SHP77 treated with DMSO at 0.1 percent for 48 hours (cell line): ENCODE results near the gene WEE2.
A peak's percentile ranks its signal among the peaks of the same experiment; 100 is the strongest.
"Not testable (repeated sequence)": the region's sequence is repeated elsewhere in the genome, so short reads cannot be mapped to it uniquely, and the experiment has no call there.

Experiments used
- DNase-seq: peaks from one replicate; lab custom pipeline; 2025; lab: John Stamatoyannopoulos, UW

Gene WEE2

DNA sequence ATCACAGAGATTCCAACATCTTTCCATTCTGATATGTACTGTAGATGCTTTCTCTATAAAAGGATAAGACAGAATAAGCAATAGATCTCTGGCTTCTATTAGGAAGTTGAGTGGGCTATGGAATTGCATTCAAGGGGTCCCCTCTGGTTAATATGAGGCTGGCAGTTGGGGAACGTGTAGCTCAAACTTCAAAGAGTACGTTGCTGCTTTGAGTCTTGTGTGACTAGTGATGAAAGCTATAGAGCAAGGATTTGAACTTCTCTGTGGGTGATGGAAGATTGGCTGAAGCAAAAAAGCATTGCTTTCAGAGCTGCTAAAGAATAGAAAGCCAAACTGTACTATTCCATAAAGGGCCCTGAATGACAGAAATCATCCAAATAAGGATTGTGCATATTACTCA, 6.4 kb downstream of the WEE2 start:
- no peak for DNase-seq

- DNase-seq = no peak
Observed at GRCh38 chr7:141715018-141715417, 6.9 kb downstream of the WEE2 start.

- DNase-seq = no peak
Observed at GRCh38 chr7:141715794-141716689, 7.9 kb downstream of the WEE2 start.

- DNase-seq = no peak
Observed at GRCh38 chr7:141717450-141717849, 9.3 kb downstream of the WEE2 start.

DNA sequence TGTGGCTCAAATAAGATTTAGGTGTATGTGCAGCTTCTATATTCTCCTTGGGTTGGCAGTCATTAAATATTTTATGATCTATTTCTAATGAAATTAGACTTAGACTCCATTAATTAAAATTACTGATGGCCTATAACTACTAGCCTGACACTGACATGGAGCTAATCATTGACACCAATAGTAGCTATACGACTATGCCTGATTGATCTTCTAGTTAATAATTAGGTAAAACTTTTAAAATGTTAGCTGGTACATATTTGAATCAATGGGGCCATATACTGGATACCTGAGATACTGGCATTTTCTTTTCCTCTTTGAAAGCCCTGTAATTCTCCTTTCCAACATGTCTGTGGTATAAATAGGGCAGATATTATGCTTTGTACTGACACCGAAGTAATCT, 14.4 kb downstream of the WEE2 start:
- no peak for DNase-seq

GRCh38 chr7:141729020-141729419, 20.9 kb downstream of the WEE2 start:
- no peak for DNase-seq

DNA sequence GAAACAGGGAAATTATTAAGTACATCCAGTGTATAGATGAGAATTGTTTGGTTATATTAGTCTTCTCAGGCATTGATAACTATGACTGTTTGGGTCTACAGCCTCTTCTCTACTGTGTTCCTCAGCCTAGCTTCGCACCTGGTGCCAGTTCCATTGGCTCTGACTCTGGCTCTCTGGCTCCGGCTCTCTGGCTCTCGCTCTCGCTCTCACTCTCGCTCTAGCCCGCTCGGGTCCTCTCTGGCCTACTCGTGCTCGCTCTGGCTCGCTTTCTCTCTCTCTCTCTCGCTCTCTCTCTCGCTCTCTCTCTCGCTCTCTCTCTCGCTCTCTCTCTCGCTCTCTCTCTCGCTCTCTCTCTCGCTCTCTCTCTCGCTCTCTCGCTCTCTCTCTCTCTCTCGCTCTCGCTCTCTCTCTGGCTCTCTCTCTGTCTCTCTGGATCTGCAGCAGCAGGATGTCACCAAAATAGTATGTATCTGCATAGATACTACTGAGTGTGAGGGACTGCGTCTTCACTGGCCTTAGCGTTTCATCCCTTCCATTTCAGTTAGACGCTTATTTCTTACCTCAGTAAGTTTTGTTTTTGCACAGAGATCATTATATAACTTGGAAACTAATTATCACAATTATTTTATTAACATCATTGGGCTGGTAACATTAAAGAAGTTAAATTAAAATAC, 23.5 kb downstream of the WEE2 start:
- no peak for DNase-seq

DNA sequence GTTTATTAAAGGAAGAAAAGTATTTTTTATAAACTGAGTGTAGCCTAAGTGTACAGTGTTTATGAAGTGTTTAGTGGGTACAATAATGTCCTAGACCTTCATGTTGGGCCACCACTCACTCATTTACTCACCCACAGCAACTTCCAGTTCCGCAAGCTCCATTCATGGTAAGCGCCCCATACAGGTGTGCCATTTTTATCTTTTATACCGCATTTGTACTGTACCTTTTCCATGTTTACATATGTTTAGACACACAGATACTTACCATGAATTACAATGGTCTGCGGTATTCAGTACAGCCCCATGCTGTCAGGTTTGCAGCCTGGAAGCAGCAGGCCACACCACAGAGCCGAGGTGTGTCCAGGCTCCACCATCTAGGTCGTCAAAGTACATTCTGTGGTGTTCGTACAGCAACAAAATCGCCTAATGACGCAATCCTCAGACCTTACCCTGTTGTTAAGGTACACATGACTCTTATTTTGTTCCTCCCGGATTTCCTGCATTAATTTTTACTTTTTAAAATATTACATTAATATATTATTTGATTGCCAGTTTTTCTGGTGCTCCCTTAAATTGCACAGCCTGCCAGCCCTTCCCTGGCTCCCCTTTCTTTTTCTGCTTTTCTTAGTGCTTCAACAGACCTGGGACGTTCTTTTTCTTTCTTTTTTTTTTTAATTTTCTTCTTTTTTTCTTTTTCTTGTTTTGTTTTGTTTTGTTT, 29.1 kb downstream of the WEE2 start:
- DNase-seq = peak; percentile 33

GRCh38 chr7:141737836-141738591, 29.9 kb downstream of the WEE2 start, which contains the start of gene SSBP1:
Gene SSBP1 (plus strand): TSS chr7:141738358. CDS start chr7:141739167, 809 bp downstream.
- DNase-seq = peak; percentile 95

DNA sequence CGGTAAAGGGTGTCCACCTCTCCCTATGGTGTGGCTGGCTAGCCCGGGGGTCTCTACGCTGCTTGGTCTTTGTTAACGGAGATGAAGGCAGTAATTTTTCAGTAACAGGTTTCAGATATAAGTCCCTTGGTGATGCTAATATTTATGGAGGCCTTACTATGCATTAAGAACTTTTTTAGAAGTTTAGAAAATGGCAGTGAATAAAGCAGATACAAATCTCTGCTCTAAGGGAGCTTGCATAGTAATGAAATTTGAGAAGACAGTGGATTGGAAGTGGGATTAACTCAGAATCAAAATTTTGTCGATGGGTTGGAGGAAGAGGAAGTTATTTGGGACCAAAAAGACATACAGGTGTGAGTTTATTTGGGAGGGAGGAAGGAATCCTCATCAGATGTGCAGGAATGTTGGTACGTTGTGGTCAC, 30.4 kb downstream of the WEE2 start:
- no peak for DNase-seq

- DNase-seq = no peak
Observed at GRCh38 chr7:141739250-141739649, 31.1 kb downstream of the WEE2 start.

DNA sequence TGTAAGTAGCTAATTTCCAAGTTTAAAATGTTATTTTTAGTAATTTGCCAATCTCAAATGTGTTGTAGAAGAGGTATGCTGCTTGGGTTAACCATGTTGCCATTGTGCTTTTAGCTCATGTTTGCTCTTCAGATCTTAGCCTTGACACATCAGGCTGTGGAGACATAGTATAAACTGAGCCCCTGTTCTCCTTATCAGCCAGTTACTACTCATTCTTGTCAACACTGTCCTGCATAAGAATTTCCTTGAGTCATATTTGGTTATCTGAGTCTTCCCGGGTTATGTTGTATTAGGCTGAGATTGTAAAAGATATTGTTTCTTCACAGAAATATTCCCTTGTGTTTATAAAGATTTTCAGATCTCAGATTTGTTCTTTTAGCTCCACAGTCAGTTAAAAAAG, 34.1 kb downstream of the WEE2 start:
- DNase-seq = no peak

DNA sequence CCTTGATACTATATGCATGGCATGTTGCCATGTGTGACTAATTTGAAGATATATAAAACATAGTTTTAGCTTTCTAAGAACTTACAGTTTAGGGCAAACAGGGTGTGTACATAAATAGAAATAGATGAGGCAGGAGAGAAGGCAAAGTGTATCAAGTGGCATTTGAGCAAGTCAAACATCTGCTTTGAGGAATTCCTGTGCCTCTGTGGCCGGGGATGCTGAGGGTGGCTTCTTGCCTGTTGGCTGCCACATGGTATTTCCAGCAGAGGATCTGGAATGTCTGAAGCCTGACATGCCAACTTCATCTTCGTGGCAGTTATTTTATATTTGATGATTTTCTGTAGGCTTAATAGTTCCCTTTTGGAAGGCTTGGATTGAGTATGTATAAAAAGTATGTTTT, 36.0 kb downstream of the WEE2 start:
- DNase-seq = no peak

- no peak for DNase-seq
Observed at GRCh38 chr7:141748396-141748795, 40.2 kb downstream of the WEE2 start.

DNA sequence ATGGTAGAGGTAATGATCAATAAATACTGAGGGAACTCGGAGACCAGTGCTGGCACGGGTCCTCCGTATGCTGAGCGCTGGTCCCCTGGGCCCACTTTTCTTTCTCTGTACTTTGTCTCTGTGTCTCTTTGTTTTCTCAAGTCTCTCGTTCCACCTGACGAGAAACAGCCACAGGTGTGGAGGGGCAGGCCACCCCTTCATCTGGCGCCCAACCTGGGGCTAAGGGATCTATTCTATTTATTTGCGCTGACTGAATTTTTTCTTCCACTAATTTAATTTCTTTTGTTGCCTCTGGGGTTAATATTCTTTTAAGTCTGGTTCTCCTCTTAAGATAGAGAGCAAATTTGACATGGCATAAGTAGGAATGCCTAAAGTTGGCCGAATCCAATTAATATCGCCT, 43.8 kb downstream of the WEE2 start:
- not testable (repeated sequence) for DNase-seq

DNA sequence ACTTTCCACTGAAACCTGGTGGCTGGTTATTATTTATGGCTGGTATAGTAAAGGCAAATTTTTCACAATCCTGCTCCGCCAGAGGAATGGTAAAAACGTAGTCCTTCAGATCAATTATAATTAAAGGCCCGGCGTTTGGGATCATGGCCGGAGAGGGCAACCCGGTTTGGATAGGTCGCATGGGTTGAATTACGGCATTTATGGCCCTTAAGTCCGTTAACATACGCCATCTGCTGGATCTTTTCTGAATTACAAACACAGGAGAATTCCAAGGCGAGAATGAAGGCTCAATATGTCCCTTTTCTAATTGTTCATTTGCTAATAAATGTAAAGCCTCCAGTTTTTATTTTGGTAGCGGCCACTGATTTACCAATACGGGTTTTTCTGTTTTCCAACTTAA, 44.5 kb downstream of the WEE2 start:
- no peak for DNase-seq

- no peak for DNase-seq
Observed at GRCh38 chr7:141754939-141755338, 46.8 kb downstream of the WEE2 start.

DNA sequence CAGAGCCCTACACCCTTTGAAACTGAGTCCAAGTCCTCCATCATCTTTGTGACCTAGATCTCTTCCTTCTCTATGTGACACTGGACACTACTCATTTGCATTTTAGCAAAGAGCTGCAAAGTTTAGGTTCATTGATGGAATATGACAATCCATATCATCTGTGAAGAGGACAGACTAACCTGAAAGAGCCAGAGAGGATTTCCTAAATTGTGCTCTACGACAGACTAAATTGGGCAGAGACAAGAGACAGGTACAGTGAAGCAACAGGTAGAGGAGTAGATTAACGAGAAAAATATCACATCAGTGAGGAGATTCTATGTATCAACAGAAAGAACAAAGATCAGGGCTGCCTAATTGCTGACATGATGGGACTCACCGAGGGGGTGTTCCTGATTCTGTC, 55.6 kb downstream of the WEE2 start, which contains the start of gene TAS2R3:
TSS of gene TAS2R3 (plus strand) at position 301 of the 400 bp plus-strand sequence. CDS start at position 363, 62 bp downstream.
- DNase-seq = no peak

- DNase-seq = not testable (repeated sequence)
Observed at GRCh38 chr7:141770083-141770583, 62.0 kb downstream of the WEE2 start.

DNA sequence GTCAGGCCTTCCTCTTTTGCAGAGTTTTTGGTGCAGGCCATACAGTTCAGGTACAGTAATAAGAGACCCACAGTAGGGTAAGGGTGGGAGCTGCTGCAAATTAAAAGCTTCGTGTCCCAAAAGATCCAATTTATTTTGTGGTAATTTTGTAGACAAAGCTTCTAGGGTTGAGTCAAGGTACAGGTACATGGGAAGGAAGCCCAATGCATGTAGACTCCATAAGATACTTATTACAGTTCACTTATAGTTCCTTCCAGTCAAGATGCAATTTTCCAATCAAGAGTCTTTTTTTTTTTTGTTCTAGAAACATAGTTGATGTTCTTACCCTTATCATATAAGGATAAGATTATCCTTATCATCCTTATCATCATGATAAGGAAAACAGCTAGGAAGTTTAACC, 68.2 kb downstream of the WEE2 start, which contains the start of gene TAS2R4:
TSS of gene TAS2R4 (plus strand) at position 301 of the 400 bp plus-strand sequence. CDS start 1,815 bp downstream, outside the sequence.
- no peak for DNase-seq
